Measurements from ENCODE around the gene PRG2.

DNA sequence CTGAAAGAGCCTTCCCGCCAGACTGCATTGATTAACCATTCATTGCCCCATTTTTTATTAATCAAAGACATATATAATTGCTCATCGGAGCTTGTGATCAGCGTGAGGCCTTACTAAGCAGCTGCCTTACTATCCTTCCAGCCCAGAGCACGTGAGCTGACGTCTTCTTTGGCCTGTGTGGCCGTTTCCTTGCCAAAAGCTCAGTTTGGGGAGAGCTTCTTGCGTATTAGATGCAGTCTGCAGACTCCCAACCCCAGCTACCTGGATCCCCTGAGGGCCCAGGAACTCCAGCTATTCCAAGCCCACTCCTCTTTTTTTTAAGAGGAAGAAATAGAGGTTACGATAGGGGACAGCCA, 37.3 kb upstream of the PRG2 start:
- TF ChIP-seq CTCF (IDR thresholded peaks at IDR 0.05) (no peak), EP300 (IDR thresholded peaks at IDR 0.05) (no peak), POLR2AphosphoS5 (IDR thresholded peaks at IDR 0.05) (peak; percentile 65 to 67)
